HepG2 (cell line): Measurements from ENCODE around the gene TRIM6. TPM values are rescaled to one million over a fixed set of nuclear protein-coding genes. Genes with fewer than 3 reads are reported as not detected.

ENCODE experiments used
- ATAC-seq: fragments of 200-7000 bp; cut with Tn5 transposase; 3 replicates; pipeline ENCODE4 v1.9.1; 2020; ENCODE audit warnings: mild to moderate bottlenecking, moderate library complexity
- BruUV-seq: library from RNA; stranded (reverse); fragments of 400-500 nt; replicated peaks from 2 replicates; lab custom pipeline; 2021; lab: Mats Ljungman, UMichigan
- CTCF ChIA-PET: fragments of 300-600 bp; formaldehyde crosslinking; extraction: SDS; loops from one replicate; lab custom pipeline; 2021; ENCODE audit warnings: low total read pairs, inconsistent platforms, low intra/inter-chr PET ratio; lab: Yijun Ruan, JAX
- POLR2A ChIA-PET: fragments of 350-600 bp; sonication (Branson Sonifier 250); formaldehyde crosslinking; loops from one replicate; lab custom pipeline; 2020; ENCODE audit warnings: antibody characterized with exemption, inconsistent platforms; lab: Yijun Ruan, JAX
- DNase-seq: peaks from one replicate; pipeline ENCODE4 v3.0.0-alpha.2; 2015; ENCODE audit warnings: low spot score
- FAIRE-seq: peaks from 3 replicates; lab custom pipeline; 2011; peaks lifted over from hg19 to GRCh38; lab: Jason Lieb, UNC
- H2AFZ ChIP-seq: one replicate; pipeline ENCODE4 v1.6.1; 2011; ENCODE audit warnings: low read length, inconsistent platforms
- H3K27ac ChIP-seq: fragments of 300-600 bp; 3 replicates; pipeline ENCODE4 v1.8.0; 2011; ENCODE audit warnings: mixed run types, mild to moderate bottlenecking, mixed read lengths, low read length, inconsistent platforms; ENCODE audit not compliant: insufficient read depth; ENCODE audit errors: extremely low read length
- H3K27me3 ChIP-seq, 2 experiments: fragments of 200-600 bp in 1 of 2; 2 replicates in 1 of 2; 3 replicates in 1 of 2; pipeline versions ENCODE4 v1.6.0 to v1.8.0; 2011; ENCODE audit warnings: low read length in 2 of 2, mild to moderate bottlenecking in 2 of 2, moderate library complexity in 2 of 2, inconsistent platforms in 1 of 2; ENCODE audit not compliant: insufficient read depth in 2 of 2, control insufficient read depth in 1 of 2
- H3K36me3 ChIP-seq, 2 experiments: fragments of 200-600 bp in 1 of 2; replicated peaks in 1 of 2; 2 replicates in 1 of 2; 3 replicates in 1 of 2; pipeline versions ENCODE4 v1.5.1 to v1.8.0; 2011; ENCODE audit warnings: low read length in 2 of 2, inconsistent platforms in 1 of 2; ENCODE audit not compliant: insufficient read depth in 2 of 2, control insufficient read depth in 1 of 2
- H3K4me1 ChIP-seq: 2 replicates; pipeline ENCODE4 v1.5.1; 2012; ENCODE audit warnings: low read length, inconsistent platforms; ENCODE audit not compliant: insufficient read depth
- H3K4me2 ChIP-seq: 2 replicates; pipeline ENCODE4 v1.6.0; 2011; ENCODE audit warnings: low read depth, low read length, inconsistent platforms
- H3K4me3 ChIP-seq, 3 experiments: fragments of 200-600 bp in 1 of 3; sonication (generic), shearing (Covaris generic) in 1 of 3; replicated peaks in 1 of 3; 2 replicates each; pipeline ENCODE4 v1.5.1; 2011 to 2016; ENCODE audit warnings: low read length in 3 of 3, inconsistent platforms in 2 of 3, low read depth in 2 of 3, mild to moderate bottlenecking in 2 of 3, control low read depth in 1 of 3, mixed read lengths in 1 of 3; ENCODE audit not compliant: insufficient read depth in 1 of 3
- H3K79me2 ChIP-seq: one replicate; pipeline ENCODE4 v1.6.1; 2011; ENCODE audit warnings: low read length, inconsistent platforms; ENCODE audit not compliant: insufficient read depth
- H3K9ac ChIP-seq: 2 replicates; pipeline ENCODE4 v1.6.0; 2011; ENCODE audit warnings: mild to moderate bottlenecking, low read depth, low read length, inconsistent platforms; ENCODE audit not compliant: insufficient read depth
- H3K9me3 ChIP-seq: 2 replicates; pipeline ENCODE4 v1.5.1; 2012; ENCODE audit warnings: mild to moderate bottlenecking, low read length
- H4K20me1 ChIP-seq: 2 replicates; pipeline ENCODE4 v1.6.0; 2011; ENCODE audit warnings: inconsistent platforms, mild to moderate bottlenecking, low read length, moderate library complexity; ENCODE audit not compliant: insufficient read depth
- CC2D1A ChIP-seq: sonication (generic); formaldehyde crosslinking; IDR thresholded peaks from 2 replicates; pipeline ENCODE4 v1.8.1; 2023; ENCODE audit warnings: mild to moderate bottlenecking, missing genetic modification reagents
- CREB1 ChIP-seq, 2 experiments: fragments of 450-650 bp in 1 of 2; IDR thresholded peaks; 2 replicates each; pipeline ENCODE4 v1.6.1; 2016 to 2017; ENCODE audit warnings: control low read depth in 1 of 2, mild to moderate bottlenecking in 1 of 2, missing compliant biosample characterization in 1 of 2, missing genetic modification characterization in 1 of 2
- FOXP1 ChIP-seq, 2 experiments: fragments of 450-650 bp in 1 of 2; IDR thresholded peaks; 2 replicates each; pipeline ENCODE4 v1.6.1; 2017 to 2018; ENCODE audit warnings: antibody characterized with exemption in 1 of 2
- NPAS2 ChIP-seq: sonication (generic); formaldehyde crosslinking; IDR thresholded peaks from 2 replicates; pipeline ENCODE4 v1.8.0; 2022; ENCODE audit warnings: mild to moderate bottlenecking, missing genetic modification reagents, borderline replicate concordance
- THAP11 ChIP-seq: IDR thresholded peaks from 2 replicates; pipeline ENCODE4 v1.6.1; 2016; ENCODE audit warnings: missing biosample characterization, missing genetic modification reagents
- ZBTB42 ChIP-seq: sonication (generic); formaldehyde crosslinking; IDR thresholded peaks from 2 replicates; pipeline ENCODE4 v1.5.0; 2020; ENCODE audit warnings: mild to moderate bottlenecking, missing genetic modification reagents
- ZNF792 ChIP-seq: IDR thresholded peaks from 2 replicates; pipeline ENCODE4 v1.6.1; 2016
- WGBS: methylation state at CpG from one replicate; pipeline ENCODE4 v1.1.6; 2017; ENCODE audit warnings: low lambda C conversion rate; 5-methylcytosine and 5-hydroxymethylcytosine counted together
- in situ Hi-C: cut with HindIII; loops from 2 replicates; pipeline ENCODE4 v1.10.0; 2017; ENCODE audit warnings: low pct_unique_long_range_greater_than_20kb; ENCODE audit not compliant: extremely low pct_ligation_motif_present
- intact Hi-C: fragments of 100-400 bp; cut with micrococcal nuclease; formaldehyde crosslinking; loops from one replicate; pipeline ENCODE4 v1.10.0; 2022; ENCODE audit not compliant: unreplicated experiment
- polyA plus RNA-seq, 8 experiments: library from polyadenylated mRNA; depleted of rRNA in 3 of 8; stranded (reverse) in 7 of 8; unstranded in 1 of 8; fragments of >200 nt; fragmentation: Illumina TruSeq in 4 of 8; extraction: Trizol in 4 of 8; gene quantifications; 2 replicates each; pipeline versions ENCODE4 v1.2.1 to v1.2.3, GENCODE V29; 2011 to 2016; ENCODE audit warnings: low read depth in 4 of 8, missing spikeins in 1 of 8, mixed read lengths in 1 of 8; ENCODE audit not compliant: insufficient read depth in 1 of 8
- total RNA-seq, 5 experiments: library from RNA; depleted of rRNA; stranded (reverse); fragments of >200 nt; fragmentation: Illumina TruSeq; extraction: Trizol; gene quantifications; 2 replicates each; pipeline ENCODE4 v1.2.3, GENCODE V29; 2016; ENCODE audit warnings: low read depth in 1 of 5
- TF ChIP-seq, protein P1 (sequence below): sonication (generic); formaldehyde crosslinking; IDR thresholded peaks from 2 replicates; pipeline ENCODE4 v1.5.1; 2020; ENCODE audit warnings: mild to moderate bottlenecking, missing genetic modification reagents, moderate library complexity

TRIM6 gene
- total and polyA plus RNA-seq, 2 of the 13 experiments (the other 11 are each of a cell fraction or from before 2014, with no cell fraction given) = not detected

DNA sequence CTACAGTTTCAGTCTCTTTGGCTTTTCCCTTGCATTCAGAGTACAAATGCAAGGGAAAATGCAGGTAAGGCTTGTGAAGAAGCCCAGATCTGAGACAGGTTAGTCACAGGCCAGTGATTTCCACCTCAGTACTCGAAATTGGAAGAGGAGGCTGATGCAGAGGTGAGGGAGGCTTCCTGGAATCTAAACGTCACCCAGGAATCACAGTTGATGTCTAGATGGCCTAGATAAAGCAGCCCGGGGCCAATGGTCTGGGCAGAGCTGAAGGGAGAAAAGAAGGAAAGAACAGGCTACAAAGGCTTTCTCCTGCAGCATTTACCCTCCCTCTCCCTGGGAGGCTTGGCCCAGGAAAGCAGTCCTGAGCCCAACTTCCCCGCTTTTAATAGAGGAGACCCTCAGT is 8.5 kb downstream of the TRIM6 start:
- no peaks in the 10 kb centered on the region for H4K20me1 ChIP-seq
- no peak overlapping the region for H3K4me2 ChIP-seq
- no peaks in the 10 kb centered on the region for H3K9me3 ChIP-seq
- no peaks in the 10 kb centered on the region for H3K36me3 ChIP-seq
- H3K79me2 ChIP-seq = no peaks in the 10 kb centered on the region
- H3K9ac ChIP-seq = no peak overlapping the region
- H3K4me3 ChIP-seq = no peak overlapping the region
- no peaks in the 10 kb centered on the region for H3K4me1 ChIP-seq
- no peak for DNase-seq
- ChIA-PET CTCF (no interaction called here), POLR2A (no interaction called here)
- peaks cover 1 to 3% of the 10 kb centered on the region in 2 experiments; a peak in 1 of 5 replicates for H3K27me3 ChIP-seq
- intact Hi-C loops (no loop called here), in situ Hi-C loops (loop anchor here (5.0 kb wide), 1 partner anchor 202 kb away; the partner anchor contains the start of gene OR52N2)
- no peak for TF ChIP-seq CC2D1A (CRISPR knock-in tag)
- no peak for TF ChIP-seq ZBTB42 (CRISPR knock-in tag)
- TF ChIP-seq CREB1 (IDR thresholded peaks at IDR 0.05) = no peak
- TF ChIP-seq CREB1 (CRISPR knock-in tag; IDR thresholded peaks at IDR 0.05) = no peak
- H3K27ac ChIP-seq = no peak overlapping the region
- BruUV-seq = no TSS peak
- 0% methylated on average over 4 of the region's 4 CpGs for WGBS
- no peak overlapping the region for H2AFZ ChIP-seq
- ATAC-seq = no peak
- FAIRE-seq = no peak

DNA sequence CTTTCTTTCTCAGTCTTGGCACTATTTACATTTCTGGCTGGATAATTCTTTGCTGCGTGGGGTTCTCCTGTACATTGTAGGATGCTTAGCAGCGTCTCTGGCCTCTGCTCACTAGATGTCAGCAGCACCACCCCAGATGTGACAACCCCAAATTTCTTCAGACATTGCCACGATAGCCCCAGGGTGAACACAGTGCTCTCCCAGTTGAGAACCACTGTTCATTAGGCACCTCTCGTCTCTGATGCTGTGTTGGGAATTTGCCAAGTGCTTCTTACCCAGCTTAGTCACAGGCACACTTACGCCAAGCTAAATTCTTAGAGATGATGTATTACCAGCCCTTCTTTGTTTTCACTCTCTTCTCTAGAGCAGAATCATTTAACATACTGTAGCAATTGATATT is 9.4 kb downstream of the TRIM6 start:
- no peak for FAIRE-seq

More for the DNA sequence above, 9.4 kb downstream of the TRIM6 start:
- in situ Hi-C loops = no loop called here
- Histone ChIP-seq H3K36me3 (no peaks in the 10 kb centered on the region), H3K27me3 (peaks cover 1 to 3% of the 10 kb centered on the region in 2 experiments; a peak in 2 of 5 replicates), H3K4me2 (no peak overlapping the region), H4K20me1 (no peaks in the 10 kb centered on the region), H3K79me2 (no peaks in the 10 kb centered on the region), H3K4me3 (no peak overlapping the region), H3K9me3 (no peaks in the 10 kb centered on the region), H2AFZ (no peak overlapping the region), H3K4me1 (no peaks in the 10 kb centered on the region), H3K9ac (no peak overlapping the region), H3K27ac (no peak overlapping the region)
- no peak for DNase-seq
- intact Hi-C loops = no loop called here
- TF ChIP-seq FOXP1 (IDR thresholded peaks at IDR 0.05) = no peak
- no peak for TF ChIP-seq FOXP1 (CRISPR knock-in tag; IDR thresholded peaks at IDR 0.05)
- TF ChIP-seq, protein P1, sequence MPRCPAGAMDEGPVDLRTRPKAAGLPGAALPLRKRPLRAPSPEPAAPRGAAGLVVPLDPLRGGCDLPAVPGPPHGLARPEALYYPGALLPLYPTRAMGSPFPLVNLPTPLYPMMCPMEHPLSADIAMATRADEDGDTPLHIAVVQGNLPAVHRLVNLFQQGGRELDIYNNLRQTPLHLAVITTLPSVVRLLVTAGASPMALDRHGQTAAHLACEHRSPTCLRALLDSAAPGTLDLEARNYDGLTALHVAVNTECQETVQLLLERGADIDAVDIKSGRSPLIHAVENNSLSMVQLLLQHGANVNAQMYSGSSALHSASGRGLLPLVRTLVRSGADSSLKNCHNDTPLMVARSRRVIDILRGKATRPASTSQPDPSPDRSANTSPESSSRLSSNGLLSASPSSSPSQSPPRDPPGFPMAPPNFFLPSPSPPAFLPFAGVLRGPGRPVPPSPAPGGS (CRISPR knock-in tag) = no peak
- TF ChIP-seq ZNF792 (CRISPR knock-in tag) = no peak
- no peak for TF ChIP-seq THAP11 (CRISPR knock-in tag)
- no peak for TF ChIP-seq NPAS2 (CRISPR knock-in tag)
- 24% methylated on average over 5 of the region's 5 CpGs for WGBS
- CTCF ChIA-PET = no interaction called here
- POLR2A ChIA-PET = no interaction called here
- no peak for ATAC-seq
- BruUV-seq = no TSS peak
